Stimulated activated naive CD4-positive, alpha-beta T cell (primary cell): ENCODE results near the gene ALCAM.
A peak's percentile ranks its signal among the peaks of the same experiment; 100 is the strongest.

Experiments
- DNase-seq, 6 experiments: peaks; one replicate each; lab custom pipeline; 2025; lab: John Stamatoyannopoulos, UW

The ALCAM gene

GRCh38 chr3:105356396-105356795 is 10.3 kb upstream of the ALCAM start:
- no peak for DNase-seq

- DNase-seq, result no peak
These were observed 9.7 kb upstream of the ALCAM start for GRCh38 chr3:105356988-105357387.

GRCh38 chr3:105359098-105359762 is 7.5 kb upstream of the ALCAM start:
- DNase-seq, result no peak

- DNase-seq, result no peak
These were observed 6.7 kb upstream of the ALCAM start for GRCh38 chr3:105360003-105360402.

- DNase-seq, result no peak
These were observed 4.6 kb upstream of the ALCAM start for GRCh38 chr3:105362021-105362665.

- no peak for DNase-seq
These were observed 2.6 kb upstream of the ALCAM start for GRCh38 chr3:105364128-105364527.

GRCh38 chr3:105365081-105365390 is 1.7 kb upstream of the ALCAM start:
- DNase-seq, result no peak

GRCh38 chr3:105365391-105366325 is 1.1 kb upstream of the ALCAM start:
- DNase-seq, result peak in 1 of 6 experiments; percentile 33

GRCh38 chr3:105367063-105367405 is 325 bp downstream of the ALCAM start:
- peak in 3 of 6 experiments; percentile 23 to 50 (median 30) for DNase-seq

- peak; percentile 20 to 53 (median 36) for DNase-seq
These were observed 901 bp downstream of the ALCAM start for GRCh38 chr3:105367406-105368213.

GRCh38 chr3:105368566-105369499 is 2.1 kb downstream of the ALCAM start:
- peak; percentile 54 to 77 (median 70) for DNase-seq

- DNase-seq, result peak; percentile 9 to 72 (median 46)
These were observed 3.0 kb downstream of the ALCAM start for GRCh38 chr3:105369500-105370371.

GRCh38 chr3:105373383-105373782 is 6.7 kb downstream of the ALCAM start:
- no peak for DNase-seq

GRCh38 chr3:105375750-105376511 is 9.2 kb downstream of the ALCAM start:
- no peak for DNase-seq

- no peak for DNase-seq
These were observed 11.0 kb downstream of the ALCAM start for GRCh38 chr3:105377716-105378115.

- DNase-seq, result no peak
These were observed 18.5 kb downstream of the ALCAM start for GRCh38 chr3:105385179-105385578.

- no peak for DNase-seq
These were observed 19.3 kb downstream of the ALCAM start for GRCh38 chr3:105385819-105386508.

- DNase-seq, result no peak
These were observed 20.5 kb downstream of the ALCAM start for GRCh38 chr3:105387122-105387751.
